NOMO-1 treated with DMSO at 0.1 percent for 48 hours (cell line): ENCODE data around the gene EXOSC2.

Experiments used
- DNase-seq: peaks from one replicate; lab custom pipeline; 2025; ENCODE audit not compliant: unreplicated experiment; lab: John Stamatoyannopoulos, UW

The EXOSC2 gene

GRCh38 chr9:130693426-130694191, at the start of gene EXOSC2:
EXOSC2 (plus strand) TSS chr9:130693780; CDS start chr9:130693792, 12 bp downstream.
- peak; percentile 96 for DNase-seq

- no peak for DNase-seq
Measured at GRCh38 chr9:130651221-130651620, 42.4 kb upstream of the EXOSC2 start.

GRCh38 chr9:130651752-130652151, 41.8 kb upstream of the EXOSC2 start:
- DNase-seq = no peak

- no peak for DNase-seq
Measured at GRCh38 chr9:130654879-130655278, 38.7 kb upstream of the EXOSC2 start.

- no peak for DNase-seq
Measured at GRCh38 chr9:130658893-130659698, 34.5 kb upstream of the EXOSC2 start.

- DNase-seq = no peak
Measured at GRCh38 chr9:130659699-130660248, 33.8 kb upstream of the EXOSC2 start.

- no peak for DNase-seq
Measured at GRCh38 chr9:130660326-130660682, 33.3 kb upstream of the EXOSC2 start.

GRCh38 chr9:130660683-130661450, 32.7 kb upstream of the EXOSC2 start:
- DNase-seq = no peak

GRCh38 chr9:130661451-130662098, 32.0 kb upstream of the EXOSC2 start:
- DNase-seq = no peak

GRCh38 chr9:130662099-130662969, 31.2 kb upstream of the EXOSC2 start:
- DNase-seq = no peak

- DNase-seq = no peak
Measured at GRCh38 chr9:130662970-130663257, 30.7 kb upstream of the EXOSC2 start.

- no peak for DNase-seq
Measured at GRCh38 chr9:130663258-130663976, 30.2 kb upstream of the EXOSC2 start.

GRCh38 chr9:130663977-130664250, 29.7 kb upstream of the EXOSC2 start:
- no peak for DNase-seq

GRCh38 chr9:130664251-130665028, 29.1 kb upstream of the EXOSC2 start, which contains the start of gene PRDM12:
PRDM12 (plus strand) TSS chr9:130664594; CDS start chr9:130664654, 60 bp downstream.
- DNase-seq = no peak

- DNase-seq = no peak
Measured at GRCh38 chr9:130665029-130665430, 28.6 kb upstream of the EXOSC2 start.

- DNase-seq = no peak
Measured at GRCh38 chr9:130665431-130666392, 27.9 kb upstream of the EXOSC2 start.

GRCh38 chr9:130666393-130667119, 27.0 kb upstream of the EXOSC2 start:
- no peak for DNase-seq
